H7 (cell line): Measurements from ENCODE around the gene TRPC5OS. TPM values are rescaled to one million over a fixed set of nuclear protein-coding genes. Genes with fewer than 3 reads are reported as not detected.

Experiments
- DNase-seq: peaks from one replicate; pipeline ENCODE4 v3.0.0; 2012
- H3K27me3 ChIP-seq: 2 replicates; pipeline ENCODE4 v1.6.0; 2011; ENCODE audit warnings: mild to moderate bottlenecking, low read length; ENCODE audit not compliant: control insufficient read depth, insufficient read depth
- H3K36me3 ChIP-seq: replicated peaks from 2 replicates; pipeline ENCODE4 v1.5.1; 2011; ENCODE audit warnings: low read length; ENCODE audit not compliant: control insufficient read depth, insufficient read depth
- H3K4me3 ChIP-seq: 2 replicates; pipeline ENCODE4 v1.5.1; 2011; ENCODE audit warnings: low read depth, mild to moderate bottlenecking, control low read depth, low read length, moderate library complexity; ENCODE audit not compliant: insufficient read depth
- total RNA-seq: library from RNA; depleted of rRNA; stranded (reverse); fragments of >200 nt; shearing (Covaris generic); gene quantifications from 2 replicates; pipeline ENCODE4 v1.2.3, GENCODE V29; 2014; rRNA removed

TRPC5OS gene
- total RNA-seq, 1 experiment from 2014 or later: 0.21 TPM

DNA sequence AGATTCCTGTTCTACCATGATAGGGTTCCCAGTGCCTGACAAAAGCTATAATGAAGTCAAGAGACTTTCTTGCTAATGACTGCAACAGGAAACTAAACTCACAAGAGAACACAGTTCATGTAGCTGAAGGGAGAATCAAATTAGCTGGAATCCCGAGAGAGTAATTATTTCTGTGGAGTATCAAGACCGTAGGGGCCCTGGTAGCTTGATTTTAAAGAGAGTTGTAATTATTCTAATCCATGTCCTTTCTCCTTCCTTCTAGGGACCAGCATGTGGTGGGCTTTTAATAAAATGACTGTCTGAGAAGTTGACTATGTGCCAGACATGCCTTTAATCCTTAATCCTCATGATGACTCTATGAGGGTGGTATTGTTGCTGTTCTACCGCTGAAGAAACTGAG, 1.7 kb upstream of the TRPC5OS start:
- H3K27me3 ChIP-seq: no peaks in the 10 kb centered on the region
- no peaks in the 10 kb centered on the region for H3K36me3 ChIP-seq
- no peak for DNase-seq
- H3K4me3 ChIP-seq: no peak overlapping the region

DNA sequence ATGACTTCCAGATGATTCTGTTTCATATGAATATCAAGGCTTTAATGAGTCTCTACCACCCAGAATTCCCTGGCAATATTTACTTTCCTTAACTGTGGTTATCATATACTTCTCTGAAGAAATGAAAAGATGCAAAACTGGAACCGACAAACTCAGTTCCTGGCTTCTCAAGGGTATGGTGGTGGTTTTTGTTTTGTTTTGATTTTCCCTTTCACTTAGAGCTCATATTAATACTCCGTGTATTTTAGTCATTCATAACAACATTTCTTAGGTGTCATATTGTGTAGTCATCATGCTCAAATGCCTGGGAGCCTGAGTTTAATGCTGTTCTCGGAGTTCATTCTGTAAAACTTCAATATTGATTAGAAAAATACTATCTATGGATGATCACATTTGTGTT, 665 bp downstream of the TRPC5OS start:
- Histone ChIP-seq H3K36me3 (no peaks in the 10 kb centered on the region), H3K4me3 (no peak overlapping the region), H3K27me3 (no peaks in the 10 kb centered on the region)
- DNase-seq: no peak

DNA sequence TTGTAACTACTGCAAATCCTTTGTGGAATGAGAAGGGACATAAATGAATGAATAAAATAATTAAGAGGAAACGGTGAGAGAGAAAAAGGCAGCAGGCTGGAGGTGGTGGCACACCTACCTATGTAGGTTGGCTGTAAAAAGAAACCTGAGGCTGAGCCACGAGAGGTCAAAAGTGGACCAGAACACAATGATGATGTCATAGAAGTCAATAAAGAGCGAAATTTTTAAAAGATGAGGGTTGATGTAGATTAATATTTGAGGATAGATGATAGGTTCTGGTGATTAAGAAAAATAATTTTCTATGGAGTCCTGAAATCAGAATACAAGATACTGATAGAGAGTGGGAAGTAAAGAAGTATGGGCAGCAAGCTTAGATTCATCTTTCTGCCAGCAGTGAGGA, 1.7 kb downstream of the TRPC5OS start:
- DNase-seq: no peak
- H3K27me3 ChIP-seq: no peaks in the 10 kb centered on the region
- no peaks in the 10 kb centered on the region for H3K36me3 ChIP-seq
- no peak overlapping the region for H3K4me3 ChIP-seq

DNA sequence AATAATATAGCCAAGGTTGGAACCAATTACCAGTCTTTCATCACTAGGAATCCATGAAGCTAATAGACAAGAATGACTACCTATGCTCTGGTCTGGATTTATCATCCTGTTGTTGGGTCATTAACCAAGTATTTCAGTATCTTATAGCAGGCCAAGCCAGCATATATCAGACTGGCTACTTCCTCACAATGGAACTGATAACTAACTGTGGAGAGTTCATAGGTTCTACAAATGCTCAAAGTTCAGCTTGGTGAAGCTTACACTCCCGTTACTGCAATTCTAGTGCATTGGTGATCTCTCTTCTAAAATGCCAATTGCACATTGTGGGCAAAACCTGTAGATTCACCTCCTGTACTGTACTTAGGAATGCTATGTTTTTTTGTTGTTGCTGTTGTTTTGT, 4.8 kb downstream of the TRPC5OS start:
- Histone ChIP-seq H3K4me3 (no peak overlapping the region), H3K27me3 (no peaks in the 10 kb centered on the region), H3K36me3 (no peaks in the 10 kb centered on the region)
- DNase-seq: no peak

DNA sequence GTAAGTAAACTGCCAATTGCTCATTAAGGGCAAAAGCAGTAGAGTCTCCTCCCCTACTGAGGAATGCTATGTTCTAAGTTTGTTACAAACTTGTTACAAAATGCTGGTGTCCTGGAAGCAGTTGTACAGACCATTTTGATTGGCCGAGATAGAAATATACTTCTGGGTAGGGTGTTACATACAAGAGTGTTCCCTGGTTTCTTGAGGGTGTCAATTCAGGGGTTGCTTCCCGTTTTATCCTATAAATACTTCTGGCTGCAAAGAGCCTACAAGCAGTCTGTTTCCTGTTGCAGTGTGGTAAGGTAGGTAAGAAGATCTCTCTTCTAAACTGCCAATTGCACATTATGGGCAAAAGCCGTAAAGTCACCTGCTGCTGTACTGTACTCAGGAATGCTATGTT, 5.7 kb downstream of the TRPC5OS start:
- no peaks in the 10 kb centered on the region for H3K36me3 ChIP-seq
- DNase-seq: no peak
- H3K4me3 ChIP-seq: no peak overlapping the region
- no peaks in the 10 kb centered on the region for H3K27me3 ChIP-seq

DNA sequence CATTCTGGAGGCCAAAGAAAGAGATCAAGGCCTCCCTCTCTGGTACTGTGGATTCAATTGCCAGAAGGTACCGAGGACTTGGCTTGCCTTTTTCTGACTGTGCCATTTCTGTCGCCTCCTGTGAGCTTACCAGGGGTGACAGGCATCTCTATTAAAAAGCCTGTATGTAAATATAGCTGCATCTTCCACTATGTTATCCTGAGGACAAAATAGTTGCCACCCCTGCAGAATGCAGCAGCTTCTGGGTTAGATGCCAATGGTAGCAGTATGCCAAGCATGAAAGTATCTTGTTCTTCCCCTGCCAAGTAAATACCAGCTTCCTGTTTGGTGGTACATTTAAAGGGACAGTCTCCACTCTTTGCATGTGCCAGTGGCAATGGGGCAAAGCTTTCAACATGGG, 10.7 kb downstream of the TRPC5OS start:
- H3K27me3 ChIP-seq: no peaks in the 10 kb centered on the region
- no peaks in the 10 kb centered on the region for H3K36me3 ChIP-seq
- DNase-seq: no peak
- H3K4me3 ChIP-seq: no peak overlapping the region

DNA sequence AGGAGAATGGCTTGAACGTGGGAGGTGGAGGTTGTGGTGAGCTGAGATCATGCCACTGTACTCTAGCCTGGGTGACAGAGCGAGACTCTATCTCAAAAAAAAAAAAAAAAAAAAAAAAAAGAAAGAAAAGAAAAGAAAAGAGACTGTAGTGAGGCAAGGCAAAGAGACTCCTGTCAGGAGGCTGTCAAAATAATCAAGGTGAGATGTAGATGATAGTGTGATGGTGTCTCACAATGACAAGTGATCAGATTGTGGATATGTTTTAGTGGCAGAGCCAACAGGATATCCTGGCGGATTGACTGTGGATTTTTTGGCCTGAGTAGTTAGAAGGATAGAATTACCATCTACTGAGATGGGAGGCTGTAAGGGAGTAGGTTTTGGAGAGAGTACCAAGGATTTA, 12.6 kb downstream of the TRPC5OS start:
- Histone ChIP-seq H3K36me3 (no peaks in the 10 kb centered on the region), H3K27me3 (no peaks in the 10 kb centered on the region), H3K4me3 (no peak overlapping the region)
- no peak for DNase-seq

DNA sequence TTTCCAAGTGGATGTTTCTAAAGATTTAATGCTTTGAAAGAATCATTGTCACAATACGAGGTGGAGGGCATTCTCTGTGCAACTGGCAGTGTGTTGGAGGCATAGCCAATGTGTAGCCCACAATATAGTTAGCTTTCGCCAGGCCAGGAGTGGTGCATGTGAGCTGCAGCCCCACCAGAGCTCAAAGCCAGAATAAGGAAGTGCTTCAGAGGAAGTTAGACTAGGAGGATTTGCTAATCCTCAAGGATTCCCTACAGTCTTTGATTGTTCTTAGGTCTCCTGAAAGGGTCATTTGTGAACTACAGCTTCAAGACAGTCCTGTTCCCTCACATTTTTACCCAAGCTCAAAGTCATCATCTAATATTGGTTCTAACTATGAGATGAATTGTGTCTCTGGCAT, 16.4 kb downstream of the TRPC5OS start:
- no peaks in the 10 kb centered on the region for H3K27me3 ChIP-seq
- H3K4me3 ChIP-seq: no peak overlapping the region
- H3K36me3 ChIP-seq: no peaks in the 10 kb centered on the region
- no peak for DNase-seq

DNA sequence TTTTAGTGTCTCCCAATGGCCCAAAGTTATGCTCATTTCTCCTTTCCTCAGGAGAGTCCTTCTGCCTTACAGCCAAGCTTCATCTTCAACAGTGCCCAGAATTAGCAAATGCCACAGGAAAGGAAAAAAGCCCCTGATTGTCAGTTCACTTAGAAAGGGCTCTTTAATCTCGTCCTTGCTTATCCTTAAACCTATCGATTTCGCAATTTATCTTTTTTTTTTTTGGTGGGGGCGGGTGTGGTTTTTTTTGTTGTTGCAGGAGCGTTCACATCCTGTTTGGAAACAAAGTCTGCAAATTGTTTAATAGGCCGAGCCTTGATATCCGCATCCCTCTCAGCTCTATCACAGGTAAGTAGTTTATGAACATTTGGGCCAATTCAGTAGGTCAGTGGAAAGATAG, 20.2 kb downstream of the TRPC5OS start:
- H3K27me3 ChIP-seq: no peaks in the 10 kb centered on the region
- H3K36me3 ChIP-seq: no peaks in the 10 kb centered on the region
- DNase-seq: no peak
- H3K4me3 ChIP-seq: no peak overlapping the region

DNA sequence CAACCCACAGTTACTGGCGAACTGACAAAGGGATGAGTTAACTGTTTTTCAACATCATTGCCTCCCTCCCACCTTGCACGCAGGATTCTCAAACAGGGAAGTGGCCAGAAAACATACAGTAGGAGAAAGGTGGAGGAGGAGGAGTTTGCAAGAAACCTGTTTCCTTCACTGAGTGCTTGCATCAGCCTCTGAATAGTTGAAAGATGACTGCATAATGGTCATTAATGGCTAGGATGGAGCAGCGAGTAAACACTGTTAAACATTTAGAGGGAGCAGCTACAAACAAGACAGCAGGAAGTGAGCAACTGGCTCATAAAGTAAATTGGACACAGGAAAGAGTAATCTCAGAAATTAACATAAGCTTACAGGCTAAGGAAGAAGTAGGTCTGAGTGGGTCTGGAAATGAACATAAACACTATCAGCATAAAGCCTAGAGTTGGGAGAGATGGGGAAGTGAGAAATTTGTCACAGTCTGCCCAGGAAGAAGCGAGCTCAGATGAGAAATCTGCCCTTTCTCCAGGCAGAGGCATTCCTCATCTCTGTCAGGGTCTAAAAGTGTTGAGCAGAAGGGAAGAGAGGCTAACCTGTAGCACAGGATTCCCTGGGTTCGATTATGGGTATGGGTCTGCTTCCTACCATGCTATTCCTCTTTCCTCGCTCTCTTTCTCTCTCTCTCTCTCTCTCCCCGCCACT, 38.6 kb downstream of the TRPC5OS start:
- H3K27me3 ChIP-seq: no peaks in the 10 kb centered on the region
- DNase-seq: no peak
- H3K4me3 ChIP-seq: no peak overlapping the region
- no peaks in the 10 kb centered on the region for H3K36me3 ChIP-seq

DNA sequence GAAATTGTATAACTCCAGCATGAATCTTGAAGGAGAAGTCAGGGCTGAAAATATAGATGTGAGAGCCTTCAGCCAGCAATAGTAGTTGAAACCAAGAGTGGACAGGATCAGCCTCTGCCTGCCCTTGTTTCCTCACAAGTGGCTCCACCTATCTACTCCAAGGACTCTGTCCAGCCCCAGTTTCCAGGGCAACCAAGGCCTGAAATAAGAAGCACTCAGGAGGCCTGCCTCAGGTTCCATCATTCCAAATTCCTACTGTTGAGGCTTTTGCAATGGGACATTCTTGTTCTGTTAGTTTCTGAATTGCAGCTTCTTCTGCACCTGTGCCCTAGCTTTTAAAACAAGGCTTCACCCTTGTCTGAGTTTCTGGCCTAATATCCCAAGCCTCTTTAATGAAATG, 41.6 kb downstream of the TRPC5OS start:
- no peak overlapping the region for H3K4me3 ChIP-seq
- no peaks in the 10 kb centered on the region for H3K36me3 ChIP-seq
- no peak for DNase-seq
- H3K27me3 ChIP-seq: no peaks in the 10 kb centered on the region

DNA sequence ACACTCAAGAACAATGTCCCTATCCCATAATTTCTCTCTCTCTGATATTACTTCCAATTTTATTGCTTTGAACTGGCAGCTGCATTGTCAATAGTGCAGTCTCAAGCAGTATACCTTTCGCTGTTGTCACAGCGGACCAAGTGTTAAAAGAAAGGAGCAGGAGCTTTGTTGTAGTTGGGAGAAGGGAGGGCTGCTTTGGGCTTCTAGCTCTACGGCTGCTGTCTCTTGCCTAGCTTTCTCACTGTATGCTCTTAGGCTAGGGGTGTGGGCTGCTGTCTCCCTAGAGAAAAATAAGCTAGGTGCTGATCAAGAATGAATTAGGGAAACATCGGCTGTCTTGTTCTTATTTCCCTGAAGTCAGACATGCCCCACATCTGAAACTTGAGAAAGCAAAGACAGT, 52.5 kb downstream of the TRPC5OS start:
- no peaks in the 10 kb centered on the region for H3K27me3 ChIP-seq
- no peak for DNase-seq
- H3K4me3 ChIP-seq: no peak overlapping the region
- no peaks in the 10 kb centered on the region for H3K36me3 ChIP-seq

Other genes starting within 250 kb of the TRPC5OS start
- gene ALG13, start 195.0 kb upstream of the TRPC5OS start, total RNA-seq: 28.0 and 31.6 TPM in 2 replicates
- gene TRPC5, start 206.6 kb downstream of the TRPC5OS start, total RNA-seq: under 0.01 and 0.03 TPM in 2 replicates
- gene RTL4, start 206.8 kb downstream of the TRPC5OS start, total RNA-seq: 0.17 and 0.41 TPM in 2 replicates